ENCODE measurements around the gene HOXD11. TPM values are rescaled to one million over a fixed set of nuclear protein-coding genes. Genes with fewer than 3 reads are reported as not detected.

The HOXD11 gene
- total RNA-seq, 4 donors from 2014 or later: 0.24 TPM; not detected in 3

DNA sequence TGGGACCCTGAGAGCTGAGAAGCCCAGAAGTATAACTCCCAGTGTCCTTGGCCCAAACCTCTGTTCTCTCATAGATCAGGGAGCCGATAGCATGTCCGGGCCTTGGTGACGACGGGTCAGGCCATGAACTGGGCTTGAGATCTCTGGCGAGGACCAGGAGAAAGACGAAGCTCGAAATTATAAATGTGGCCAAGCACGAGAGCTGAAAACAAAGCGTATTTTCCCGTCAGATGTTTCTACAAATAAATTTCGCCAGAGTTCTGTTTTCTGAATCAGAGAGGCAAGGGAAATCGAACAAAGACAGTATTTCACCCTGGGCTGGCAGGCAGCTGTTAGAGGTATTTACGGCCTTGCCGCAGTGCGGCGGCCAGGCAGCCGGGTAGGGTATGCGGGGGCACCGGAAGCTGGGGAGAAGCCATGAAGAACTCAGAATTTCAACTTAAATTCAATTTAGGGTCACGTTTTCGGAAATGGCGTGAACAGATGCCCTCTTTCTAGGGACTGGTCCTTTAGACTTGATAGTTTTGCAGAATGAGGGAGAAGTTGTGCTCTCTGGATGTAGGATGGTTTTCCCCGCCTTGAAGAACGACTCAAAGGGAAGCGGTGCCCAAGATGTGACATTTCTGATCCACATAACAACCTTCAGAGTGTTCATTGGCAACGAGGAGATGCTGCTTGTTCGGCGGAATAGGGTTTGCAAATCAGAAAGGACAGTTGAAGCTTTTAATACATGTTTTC lies 32.0 kb downstream of the HOXD11 start:
- ATAC-seq (no peak), DNase-seq (no peak)
- Histone ChIP-seq H3K4me1 (peaks cover 17 to 22% of the 10 kb centered on the region in 2 donors), H3K27ac (peak overlapping the region; percentile 81 to 89 (median 86)), H3K4me3 (peak overlapping the region; percentile 61 to 80 (median 74)), H3K9me3 (no peaks in the 10 kb centered on the region), H3K36me3 (no peaks in the 10 kb centered on the region), H3K27me3 (peaks cover 0 to 20% (median 19%) of the 10 kb centered on the region in 3 donors)
- intact Hi-C loops (cut with DNase I; ENCODE audit: low total_unique reads): no loop called here
- in situ Hi-C loops (cut with MboI; ENCODE audit: low sequenced_read_pairs in 4 of 4): loop anchor here in 3 of 4 donors (25.0 kb wide), 2 partner anchors 673 to 1023 kb away; no protein-coding TSS in a partner anchor
- no peak for TF ChIP-seq POLR2A (IDR thresholded peaks at IDR 0.05)
- TF ChIP-seq, protein P1, sequence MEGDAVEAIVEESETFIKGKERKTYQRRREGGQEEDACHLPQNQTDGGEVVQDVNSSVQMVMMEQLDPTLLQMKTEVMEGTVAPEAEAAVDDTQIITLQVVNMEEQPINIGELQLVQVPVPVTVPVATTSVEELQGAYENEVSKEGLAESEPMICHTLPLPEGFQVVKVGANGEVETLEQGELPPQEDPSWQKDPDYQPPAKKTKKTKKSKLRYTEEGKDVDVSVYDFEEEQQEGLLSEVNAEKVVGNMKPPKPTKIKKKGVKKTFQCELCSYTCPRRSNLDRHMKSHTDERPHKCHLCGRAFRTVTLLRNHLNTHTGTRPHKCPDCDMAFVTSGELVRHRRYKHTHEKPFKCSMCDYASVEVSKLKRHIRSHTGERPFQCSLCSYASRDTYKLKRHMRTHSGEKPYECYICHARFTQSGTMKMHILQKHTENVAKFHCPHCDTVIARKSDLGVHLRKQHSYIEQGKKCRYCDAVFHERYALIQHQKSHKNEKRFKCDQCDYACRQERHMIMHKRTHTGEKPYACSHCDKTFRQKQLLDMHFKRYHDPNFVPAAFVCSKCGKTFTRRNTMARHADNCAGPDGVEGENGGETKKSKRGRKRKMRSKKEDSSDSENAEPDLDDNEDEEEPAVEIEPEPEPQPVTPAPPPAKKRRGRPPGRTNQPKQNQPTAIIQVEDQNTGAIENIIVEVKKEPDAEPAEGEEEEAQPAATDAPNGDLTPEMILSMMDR (IDR thresholded peaks at IDR 0.05 in 4 of 5, conservative IDR thresholded peaks at IDR 0.05 in 1 of 5): no peak

DNA sequence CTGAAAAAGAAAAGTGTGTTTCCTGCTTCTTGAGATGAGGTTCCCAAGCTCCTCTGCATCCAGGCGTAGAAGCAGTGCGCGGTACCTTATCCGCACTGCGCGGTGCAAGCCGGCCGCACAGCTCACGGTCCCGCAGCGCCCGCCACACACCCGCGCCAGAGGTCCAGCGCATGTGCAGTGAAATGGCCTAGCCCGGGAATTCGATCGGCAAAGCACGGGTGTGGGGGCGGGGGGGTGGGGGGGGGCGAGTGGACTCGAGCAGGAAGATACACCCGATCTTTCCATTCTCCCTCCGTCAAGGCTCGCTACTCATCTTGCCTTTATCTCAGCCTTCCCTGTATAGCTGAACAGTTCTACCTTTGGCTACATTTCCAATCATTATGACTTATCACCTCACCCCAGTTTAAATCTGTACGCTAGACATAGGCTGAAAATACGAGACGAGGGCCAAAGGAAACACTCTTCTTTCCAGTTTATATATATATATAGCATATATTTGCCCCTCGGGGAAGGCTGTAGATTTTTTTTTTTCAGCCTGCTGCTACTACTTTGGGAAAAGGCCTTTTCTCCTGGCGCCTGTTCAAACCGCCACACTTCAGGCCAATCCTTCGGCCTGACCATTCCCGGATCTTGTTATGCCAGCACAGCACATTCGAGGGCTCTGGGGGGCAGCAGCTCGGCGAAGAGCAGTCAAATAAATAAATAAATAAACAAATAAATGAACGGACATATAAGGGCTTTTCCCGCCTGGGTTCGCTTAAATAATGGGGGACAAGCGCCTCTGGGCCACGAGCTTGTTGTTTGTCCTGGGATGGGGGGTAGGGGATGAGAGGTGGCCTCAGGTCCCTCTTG lies 32.8 kb downstream of the HOXD11 start:
- peak; percentile 18 to 19 for ATAC-seq
- H3K27me3 ChIP-seq: peaks cover 0 to 20% (median 19%) of the 10 kb centered on the region in 3 donors
- in situ Hi-C loops (cut with MboI; ENCODE audit: low sequenced_read_pairs in 4 of 4): loop anchor here in 3 of 4 donors (5.0 to 25.0 kb wide), 5 partner anchors 312 to 1022 kb away; no protein-coding TSS in a partner anchor

GRCh38 chr2:176140513-176141317 lies 33.6 kb downstream of the HOXD11 start:
- Histone ChIP-seq H3K27ac (peak overlapping the region; percentile 81 to 89 (median 86)), H3K9me3 (no peaks in the 10 kb centered on the region), H3K4me1 (peaks cover 11 to 12% of the 10 kb centered on the region in 2 donors), H3K4me3 (peak overlapping the region; percentile 61 to 80 (median 74)), H3K27me3 (peaks cover 0 to 23% (median 20%) of the 10 kb centered on the region in 3 donors), H3K36me3 (no peaks in the 10 kb centered on the region)
- in situ Hi-C loops (cut with MboI; ENCODE audit: low sequenced_read_pairs in 4 of 4) (loop anchor here in 3 of 4 donors (5.0 to 25.0 kb wide), 5 partner anchors 312 to 1022 kb away; no protein-coding TSS in a partner anchor), intact Hi-C loops (cut with DNase I; ENCODE audit: low total_unique reads) (loop anchor here (1.0 to 5.0 kb wide), 5 partner anchors 47 to 498 kb away; partner anchors contain the start of genes HOXD1 and MTX2)
- DNase-seq (peak in 1 of 2 donors; percentile 39), ATAC-seq (peak; percentile 53 to 69)
- TF ChIP-seq, protein P1 (IDR thresholded peaks at IDR 0.05 in 4 of 5, conservative IDR thresholded peaks at IDR 0.05 in 1 of 5): peak; percentile 86 to 95 (median 90)
- no peak for TF ChIP-seq POLR2A (IDR thresholded peaks at IDR 0.05)

More for the DNA sequence above, 32.8 kb downstream of the HOXD11 start:
- peak in 1 of 2 donors; percentile 19 for TF ChIP-seq POLR2A (IDR thresholded peaks at IDR 0.05)
- TF ChIP-seq, protein P1 (IDR thresholded peaks at IDR 0.05 in 4 of 5, conservative IDR thresholded peaks at IDR 0.05 in 1 of 5): no peak
- H3K9me3 ChIP-seq: no peaks in the 10 kb centered on the region
- H3K36me3 ChIP-seq: no peaks in the 10 kb centered on the region
- no peak for DNase-seq
- peaks cover 16 to 20% of the 10 kb centered on the region in 2 donors for H3K4me1 ChIP-seq
- peak overlapping the region; percentile 81 to 89 (median 86) for H3K27ac ChIP-seq
- H3K4me3 ChIP-seq: peak overlapping the region; percentile 61 to 80 (median 74)
- intact Hi-C loops (cut with DNase I; ENCODE audit: low total_unique reads): loop anchor here (1.0 to 5.0 kb wide), 5 partner anchors 47 to 498 kb away; partner anchors contain the start of genes HOXD1 and MTX2

DNA sequence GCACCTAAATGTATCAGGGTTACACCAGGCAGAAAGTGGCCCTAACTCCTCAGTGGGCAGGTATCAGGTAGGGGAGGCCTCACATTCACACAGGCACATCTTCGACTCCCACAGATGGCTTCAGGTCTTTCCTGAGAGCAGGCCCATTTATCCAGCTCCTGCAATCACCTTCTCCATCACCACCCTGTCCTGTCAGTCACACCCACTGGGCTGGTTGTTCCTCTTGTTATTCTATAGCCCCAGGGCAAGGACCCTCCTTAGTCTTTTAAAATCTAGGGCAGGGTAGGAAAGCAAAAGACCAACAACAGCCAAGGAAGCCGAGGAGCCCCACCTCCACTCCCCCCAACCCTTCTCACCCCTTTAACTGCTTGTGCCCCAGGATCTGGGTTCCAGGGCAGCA lies 35.2 kb downstream of the HOXD11 start:
- no peak for TF ChIP-seq POLR2A (IDR thresholded peaks at IDR 0.05)
- TF ChIP-seq, protein P1 (IDR thresholded peaks at IDR 0.05 in 4 of 5, conservative IDR thresholded peaks at IDR 0.05 in 1 of 5): no peak
- DNase-seq (no peak), ATAC-seq (no peak)
- Histone ChIP-seq H3K36me3 (no peaks in the 10 kb centered on the region), H3K9me3 (no peaks in the 10 kb centered on the region), H3K27ac (no peak overlapping the region), H3K4me3 (no peak overlapping the region), H3K27me3 (peaks cover 0 to 15% (median 14%) of the 10 kb centered on the region in 3 donors), H3K4me1 (peaks cover 6 to 12% of the 10 kb centered on the region in 2 donors)
- in situ Hi-C loops (cut with MboI; ENCODE audit: low sequenced_read_pairs in 4 of 4): loop anchor here in 3 of 4 donors (5.0 to 25.0 kb wide), 5 partner anchors 310 to 1020 kb away; no protein-coding TSS in a partner anchor
- intact Hi-C loops (cut with DNase I; ENCODE audit: low total_unique reads): loop anchor here (5.0 kb wide), 1 partner anchor 45 kb away; the partner anchor contains the start of gene HOXD1

Data from gastrocnemius medialis (tissue), 4 donors.